ENCODE results near the gene MCAM. TPM values are rescaled to one million over a fixed set of nuclear protein-coding genes. Genes with fewer than 3 reads are reported as not detected.

MCAM gene
- total RNA-seq, 4 donors from 2014 or later = 613 to 1,211 (median 746) TPM

DNA sequence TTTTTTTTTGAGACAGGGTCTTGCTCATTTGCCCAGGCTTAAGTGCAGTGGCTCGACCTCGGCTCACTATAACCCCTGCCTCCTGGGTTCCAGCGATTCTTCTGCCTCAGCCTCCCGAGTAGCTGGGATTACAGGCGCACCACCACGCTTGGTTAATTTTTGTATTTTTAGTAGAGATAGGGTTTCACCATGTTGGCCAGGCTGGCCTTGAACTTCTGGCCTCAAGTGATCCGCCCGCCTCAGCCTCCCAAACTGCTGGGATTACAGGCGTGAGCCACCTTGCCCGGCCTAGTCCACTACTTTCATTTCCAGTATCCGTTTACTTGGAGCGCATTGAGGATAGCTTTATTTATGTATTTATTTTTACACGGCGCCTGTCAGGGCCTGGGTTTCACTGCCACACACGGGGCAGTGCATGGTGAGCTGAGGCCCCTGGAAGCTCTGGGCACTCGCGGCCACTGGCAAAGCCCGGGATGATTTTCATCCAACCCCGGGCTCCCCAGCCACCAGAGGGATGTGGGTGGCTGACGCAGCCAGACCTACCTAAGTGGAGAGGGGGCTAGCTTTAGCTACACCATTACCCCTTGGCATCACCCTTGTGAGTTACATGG lies 6.1 kb upstream of the MCAM start:
- TF ChIP-seq, protein P1, sequence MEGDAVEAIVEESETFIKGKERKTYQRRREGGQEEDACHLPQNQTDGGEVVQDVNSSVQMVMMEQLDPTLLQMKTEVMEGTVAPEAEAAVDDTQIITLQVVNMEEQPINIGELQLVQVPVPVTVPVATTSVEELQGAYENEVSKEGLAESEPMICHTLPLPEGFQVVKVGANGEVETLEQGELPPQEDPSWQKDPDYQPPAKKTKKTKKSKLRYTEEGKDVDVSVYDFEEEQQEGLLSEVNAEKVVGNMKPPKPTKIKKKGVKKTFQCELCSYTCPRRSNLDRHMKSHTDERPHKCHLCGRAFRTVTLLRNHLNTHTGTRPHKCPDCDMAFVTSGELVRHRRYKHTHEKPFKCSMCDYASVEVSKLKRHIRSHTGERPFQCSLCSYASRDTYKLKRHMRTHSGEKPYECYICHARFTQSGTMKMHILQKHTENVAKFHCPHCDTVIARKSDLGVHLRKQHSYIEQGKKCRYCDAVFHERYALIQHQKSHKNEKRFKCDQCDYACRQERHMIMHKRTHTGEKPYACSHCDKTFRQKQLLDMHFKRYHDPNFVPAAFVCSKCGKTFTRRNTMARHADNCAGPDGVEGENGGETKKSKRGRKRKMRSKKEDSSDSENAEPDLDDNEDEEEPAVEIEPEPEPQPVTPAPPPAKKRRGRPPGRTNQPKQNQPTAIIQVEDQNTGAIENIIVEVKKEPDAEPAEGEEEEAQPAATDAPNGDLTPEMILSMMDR (IDR thresholded peaks at IDR 0.05) = no peak
- no peak for ATAC-seq (ENCODE audit: low FRiP score)
- no peak for DNase-seq (ENCODE audit: low spot score)

DNA sequence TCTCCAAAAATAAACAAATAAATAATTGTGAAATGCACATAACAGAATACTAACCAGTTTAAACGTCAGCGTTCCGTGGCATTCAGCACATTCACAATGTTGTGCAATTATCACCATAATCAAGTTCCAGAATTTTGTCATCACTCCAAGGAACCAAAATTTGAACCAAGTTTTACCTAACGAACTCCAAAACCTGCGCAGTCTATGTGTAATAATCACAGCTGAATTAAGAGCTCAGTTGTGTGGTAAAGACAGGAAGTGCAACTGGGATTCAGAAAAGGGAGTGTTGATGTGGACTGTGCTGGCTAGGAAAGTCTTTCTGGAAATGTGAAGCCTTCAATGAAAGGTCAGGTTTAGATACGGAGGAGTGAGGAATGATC lies 5.4 kb upstream of the MCAM start:
- DNase-seq (ENCODE audit: low spot score) (no peak), ATAC-seq (ENCODE audit: low FRiP score) (no peak)
- TF ChIP-seq, protein P1 (IDR thresholded peaks at IDR 0.05) = peak in 1 of 3 donors; percentile 12

DNA sequence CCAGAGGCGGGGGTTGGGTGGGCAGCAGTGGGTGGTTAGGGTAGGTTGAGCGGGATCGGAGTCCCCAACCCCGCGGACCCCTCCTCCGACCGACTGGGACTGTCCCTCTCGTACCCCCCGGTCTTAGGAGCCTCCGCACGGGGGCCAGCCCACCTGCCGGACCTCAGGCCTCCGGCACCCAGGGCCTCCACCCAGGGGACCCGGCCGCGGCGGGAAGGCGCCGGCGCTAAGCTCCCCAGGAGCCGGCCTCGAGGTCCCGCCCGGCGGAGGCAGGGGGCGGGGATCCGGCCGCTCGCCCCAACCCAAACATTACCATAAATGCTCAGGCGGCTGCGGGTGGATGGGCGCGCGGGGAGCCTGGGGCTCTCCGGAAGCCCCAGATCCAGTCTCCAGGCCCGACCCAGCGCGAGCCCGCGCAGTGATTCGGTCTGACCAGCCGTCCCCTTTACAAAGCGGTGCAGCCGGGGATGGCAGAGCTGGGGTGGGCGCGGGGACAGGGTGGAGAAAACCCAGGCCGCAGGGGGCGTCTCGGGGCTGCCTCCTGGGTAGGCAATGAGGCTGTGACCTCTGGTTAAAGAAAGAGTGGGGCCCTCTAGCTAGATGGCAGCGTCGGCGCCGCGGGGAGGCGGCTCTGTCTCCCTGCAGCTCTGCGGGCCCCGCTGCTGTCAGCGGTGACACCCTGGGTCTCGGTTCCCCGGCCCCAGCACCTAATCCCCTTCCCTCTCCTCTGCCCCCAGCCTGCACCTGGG lies 4.0 kb upstream of the MCAM start:
- TF ChIP-seq, protein P1 (IDR thresholded peaks at IDR 0.05) = no peak
- DNase-seq (ENCODE audit: low spot score) (no peak), ATAC-seq (ENCODE audit: low FRiP score) (peak; percentile 44)

DNA sequence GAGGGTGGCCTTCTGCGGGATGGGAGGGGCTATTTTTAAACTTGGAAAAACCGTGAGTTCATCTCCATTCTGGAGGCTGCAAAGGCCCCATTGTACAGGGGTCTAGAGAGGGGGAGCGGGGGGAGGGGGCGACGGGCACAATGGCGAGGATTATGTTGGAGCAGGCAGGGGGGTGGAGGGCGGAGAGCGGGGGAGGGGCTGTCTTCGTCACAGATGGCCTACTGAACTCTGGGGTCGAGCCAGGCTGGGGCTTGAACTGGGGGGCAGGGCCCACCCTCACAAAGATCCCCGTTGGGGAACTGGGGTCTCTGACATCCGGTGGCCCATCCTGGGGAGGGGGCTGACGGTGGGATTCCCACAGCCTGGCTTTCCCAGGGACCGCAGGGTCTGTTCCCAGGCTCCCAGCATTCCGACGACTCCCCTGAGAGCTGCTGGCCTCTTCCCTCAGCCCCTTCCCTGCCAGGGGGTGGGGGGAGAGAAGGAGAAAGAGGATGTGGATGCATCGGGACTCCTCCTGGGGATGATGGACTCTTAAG lies 3.4 kb upstream of the MCAM start:
- ATAC-seq (ENCODE audit: low FRiP score) = no peak
- DNase-seq (ENCODE audit: low spot score) = no peak
- TF ChIP-seq, protein P1 (IDR thresholded peaks at IDR 0.05) = no peak

DNA sequence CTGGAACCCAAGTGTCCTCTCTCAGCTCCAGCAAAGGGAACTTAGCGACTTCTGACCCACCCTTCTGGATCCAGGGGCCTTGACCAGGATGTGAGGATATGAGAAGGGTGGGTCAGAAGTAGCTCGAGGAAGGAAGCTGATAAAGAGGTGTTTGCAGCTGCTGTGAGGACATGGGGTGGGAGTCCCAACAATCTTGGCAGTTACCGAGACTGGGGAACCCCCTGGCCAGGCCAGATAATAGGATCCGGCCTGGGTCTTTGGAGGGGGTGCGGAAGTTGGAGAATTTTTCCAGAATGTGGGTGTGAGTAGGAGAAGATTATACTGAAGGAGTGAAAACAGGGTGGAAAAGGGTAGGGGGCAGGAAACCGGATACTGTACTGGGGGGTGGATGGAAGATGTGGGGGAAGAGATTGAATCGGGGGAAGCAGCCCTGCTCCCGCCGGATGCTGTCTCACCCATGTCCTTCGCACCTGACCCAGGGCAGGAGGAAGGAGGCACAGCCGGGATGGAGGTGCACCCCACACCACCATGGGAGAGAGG lies 2.8 kb upstream of the MCAM start:
- no peak for ATAC-seq (ENCODE audit: low FRiP score)
- no peak for DNase-seq (ENCODE audit: low spot score)
- TF ChIP-seq, protein P1 (IDR thresholded peaks at IDR 0.05) = no peak

DNA sequence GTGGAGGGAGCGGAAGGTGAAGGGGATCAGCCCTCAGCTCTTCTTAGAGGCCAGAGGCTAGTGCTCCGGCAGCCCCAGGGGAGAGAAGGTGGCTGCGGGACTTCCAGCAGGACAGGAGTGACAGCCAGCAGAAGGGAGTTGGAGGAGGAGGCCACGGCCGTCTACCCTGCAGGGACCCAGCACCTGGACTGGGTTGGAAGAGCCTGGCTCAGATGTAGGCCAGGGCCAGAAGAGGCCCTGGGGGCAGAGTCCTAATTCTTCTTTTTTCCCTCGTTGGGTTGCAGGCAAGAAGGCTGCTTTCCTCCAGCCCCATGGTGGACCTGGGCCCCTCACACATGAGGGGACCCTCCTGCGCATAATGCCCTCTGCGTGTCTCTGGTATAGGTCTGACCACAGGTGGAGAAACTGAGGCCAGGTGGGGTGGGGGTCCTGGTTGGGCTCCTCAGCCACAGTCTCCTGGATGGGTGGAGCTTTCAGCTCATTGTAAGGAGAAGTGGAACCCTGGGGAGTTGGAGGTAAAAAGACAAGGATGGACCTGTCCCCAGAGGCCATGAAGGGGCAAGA lies 2.3 kb upstream of the MCAM start:
- TF ChIP-seq, protein P1 (IDR thresholded peaks at IDR 0.05) = no peak
- no peak for ATAC-seq (ENCODE audit: low FRiP score)
- no peak for DNase-seq (ENCODE audit: low spot score)
